ENCODE data around the gene INPP5K. TPM values are rescaled to one million over a fixed set of nuclear protein-coding genes. Genes with fewer than 3 reads are reported as not detected.

Gene INPP5K
- total RNA-seq, 4 donors from 2014 or later, result 168 to 321 (median 200) TPM

GRCh38 chr17:1541367-1541904, 25.0 kb upstream of the INPP5K start:
- no peak for TF ChIP-seq CTCF (IDR thresholded peaks at IDR 0.05; ENCODE audit: low read depth)

- TF ChIP-seq CTCF (IDR thresholded peaks at IDR 0.05; ENCODE audit: low read depth), result no peak
Measured at GRCh38 chr17:1539811-1540210, 23.4 kb upstream of the INPP5K start.

- TF ChIP-seq CTCF (IDR thresholded peaks at IDR 0.05; ENCODE audit: low read depth), result no peak
Measured at GRCh38 chr17:1535737-1536136, 19.3 kb upstream of the INPP5K start.

- TF ChIP-seq CTCF (IDR thresholded peaks at IDR 0.05; ENCODE audit: low read depth), result no peak
Measured at GRCh38 chr17:1533661-1534325, 17.4 kb upstream of the INPP5K start.

- TF ChIP-seq CTCF (IDR thresholded peaks at IDR 0.05; ENCODE audit: low read depth), result no peak
Measured at GRCh38 chr17:1532836-1533602, 16.6 kb upstream of the INPP5K start.

- TF ChIP-seq CTCF (IDR thresholded peaks at IDR 0.05; ENCODE audit: low read depth), result no peak
Measured at GRCh38 chr17:1529863-1530262, 13.5 kb upstream of the INPP5K start.

GRCh38 chr17:1522626-1523025, 6.2 kb upstream of the INPP5K start:
- TF ChIP-seq CTCF (IDR thresholded peaks at IDR 0.05; ENCODE audit: low read depth), result no peak
